ENCODE data around the gene PLCH2. TPM values are rescaled to one million over a fixed set of nuclear protein-coding genes. Genes with fewer than 3 reads are reported as not detected.

PLCH2 gene
- total RNA-seq, 1 experiment from 2014 or later = 7.2 TPM

- POLR2A ChIA-PET (ENCODE audit: unreplicated experiment) = no interaction called here
Observed at GRCh38 chr1:2442661-2443060, 33.4 kb upstream of the PLCH2 start.

GRCh38 chr1:2443277-2444137 lies 32.6 kb upstream of the PLCH2 start:
- H3K36me3 ChIP-seq (ENCODE audit: low read depth, low read length) = no peaks in the 10 kb centered on the region
- H3K27me3 ChIP-seq (ENCODE audit: low read length) = peaks cover 18% of the 10 kb centered on the region
- no peak for TF ChIP-seq EZH2phosphoT487 (IDR thresholded peaks at IDR 0.05; ENCODE audit: borderline replicate concordance, low read length)
- peak; percentile 49 for TF ChIP-seq CTCF (conservative IDR thresholded peaks at IDR 0.05; ENCODE audit: low read depth, low read length)
- H2AFZ ChIP-seq (ENCODE audit: low read length) = no peak overlapping the region
- no TSS peak for BruUV-seq (replicated peaks)
- POLR2A ChIA-PET (ENCODE audit: unreplicated experiment) = no interaction called here
- H3K79me2 ChIP-seq (ENCODE audit: low read length) = no peaks in the 10 kb centered on the region
- H3K9ac ChIP-seq (ENCODE audit: low read length) = no peak overlapping the region
- H4K20me1 ChIP-seq (ENCODE audit: low read length) = no peaks in the 10 kb centered on the region
- peak overlapping the region; percentile 46; the same call in 1 of the 2 replicates for H3K4me2 ChIP-seq (ENCODE audit: low read length)
- intact Hi-C loops (cut with micrococcal nuclease) = no loop called here
- no peaks in the 10 kb centered on the region for H3F3A ChIP-seq (ENCODE audit: low read length, unreplicated experiment)
- no peak overlapping the region for H3K4me3 ChIP-seq (ENCODE audit: low read length)
- CTCF ChIA-PET = interaction anchor here (0.6 kb wide), 1 partner anchor 134 kb away, joined by 3 read pairs; no protein-coding TSS in a partner anchor
- DNase-seq = peak; percentile 32
- ATAC-seq = peak; percentile 20
- no peaks in the 10 kb centered on the region for H3K9me2 ChIP-seq (replicated peaks; ENCODE audit: low read length)
- no peaks in the 10 kb centered on the region for H3K9me3 ChIP-seq (ENCODE audit: low read length)
- H3K27ac ChIP-seq (ENCODE audit: low read length) = no peak overlapping the region
- no peaks in the 10 kb centered on the region for H3K4me1 ChIP-seq (ENCODE audit: insufficient read depth, low read length)

More at GRCh38 chr1:2442661-2443060, 33.4 kb upstream of the PLCH2 start:
- no peak overlapping the region for H3K4me2 ChIP-seq (ENCODE audit: low read length)
- no peak for ATAC-seq
- CTCF ChIA-PET = no interaction called here
- intact Hi-C loops (cut with micrococcal nuclease) = no loop called here
- no TSS peak for BruUV-seq (replicated peaks)
- H2AFZ ChIP-seq (ENCODE audit: low read length) = no peak overlapping the region
- no peak for DNase-seq
- no peak overlapping the region for H3K9ac ChIP-seq (ENCODE audit: low read length)
- no peaks in the 10 kb centered on the region for H3K4me1 ChIP-seq (ENCODE audit: insufficient read depth, low read length)
- no peaks in the 10 kb centered on the region for H3K9me3 ChIP-seq (ENCODE audit: low read length)
- TF ChIP-seq CTCF (conservative IDR thresholded peaks at IDR 0.05; ENCODE audit: low read depth, low read length) = no peak
- TF ChIP-seq EZH2 (IDR thresholded peaks at IDR 0.05; ENCODE audit: low read length, unreplicated experiment) = no peak
- TF ChIP-seq EZH2phosphoT487 (IDR thresholded peaks at IDR 0.05; ENCODE audit: borderline replicate concordance, low read length) = no peak
- H4K20me1 ChIP-seq (ENCODE audit: low read length) = no peaks in the 10 kb centered on the region
- H3K4me3 ChIP-seq (ENCODE audit: low read length) = no peak overlapping the region
- H3K79me2 ChIP-seq (ENCODE audit: low read length) = no peaks in the 10 kb centered on the region
- H3K27ac ChIP-seq (ENCODE audit: low read length) = no peak overlapping the region
- peaks cover 18% of the 10 kb centered on the region for H3K27me3 ChIP-seq (ENCODE audit: low read length)
- H3K36me3 ChIP-seq (ENCODE audit: low read depth, low read length) = no peaks in the 10 kb centered on the region
- no peaks in the 10 kb centered on the region for H3F3A ChIP-seq (ENCODE audit: low read length, unreplicated experiment)
- no peaks in the 10 kb centered on the region for H3K9me2 ChIP-seq (replicated peaks; ENCODE audit: low read length)

- Histone ChIP-seq H3K9ac (ENCODE audit: low read length) (no peak overlapping the region), H3K4me2 (ENCODE audit: low read length) (no peak overlapping the region), H3K4me1 (ENCODE audit: insufficient read depth, low read length) (no peaks in the 10 kb centered on the region), H2AFZ (ENCODE audit: low read length) (no peak overlapping the region), H3K27ac (ENCODE audit: low read length) (no peak overlapping the region), H3K4me3 (ENCODE audit: low read length) (no peak overlapping the region), H3K9me2 (replicated peaks; ENCODE audit: low read length) (no peaks in the 10 kb centered on the region), H3K79me2 (ENCODE audit: low read length) (no peaks in the 10 kb centered on the region), H4K20me1 (ENCODE audit: low read length) (no peaks in the 10 kb centered on the region), H3K9me3 (ENCODE audit: low read length) (no peaks in the 10 kb centered on the region), H3K27me3 (ENCODE audit: low read length) (peaks cover 18% of the 10 kb centered on the region), H3F3A (ENCODE audit: low read length, unreplicated experiment) (no peaks in the 10 kb centered on the region), H3K36me3 (ENCODE audit: low read depth, low read length) (no peaks in the 10 kb centered on the region)
- ChIA-PET CTCF (interaction anchor here (0.6 kb wide), 1 partner anchor 134 kb away, joined by 3 read pairs; no protein-coding TSS in a partner anchor), POLR2A (ENCODE audit: unreplicated experiment) (no interaction called here)
- no peak for TF ChIP-seq CTCF (conservative IDR thresholded peaks at IDR 0.05; ENCODE audit: low read depth, low read length)
- no peak for TF ChIP-seq EZH2phosphoT487 (IDR thresholded peaks at IDR 0.05; ENCODE audit: borderline replicate concordance, low read length)
- no peak for TF ChIP-seq EZH2 (IDR thresholded peaks at IDR 0.05; ENCODE audit: low read length, unreplicated experiment)
- ATAC-seq (no peak), DNase-seq (no peak)
- intact Hi-C loops (cut with micrococcal nuclease) = no loop called here
- BruUV-seq (replicated peaks) = no TSS peak
Observed at GRCh38 chr1:2444138-2444591, 31.9 kb upstream of the PLCH2 start.

All from PC-3 (cell line).